H1 (cell line): ENCODE measurements around the gene FIGNL1. TPM values are rescaled to one million over a fixed set of nuclear protein-coding genes. Genes with fewer than 3 reads are reported as not detected.

Experiments
- CTCF ChIA-PET: fragments of 300-600 bp; sonication (Branson Sonifier 250); formaldehyde crosslinking; loops from one replicate; lab custom pipeline; 2021; ENCODE audit not compliant: partially characterized antibody; lab: Charles Lee
- POLR2A ChIA-PET: fragments of 300-600 bp; sonication (Branson Sonifier 250); formaldehyde crosslinking; loops from one replicate; lab custom pipeline; 2021; ENCODE audit warnings: inconsistent platforms; ENCODE audit not compliant: partially characterized antibody; lab: Charles Lee
- DNase-seq, 2 experiments: peaks; one replicate each; pipeline versions ENCODE4 v3.0.0 to v3.0.0-alpha.2; 2010 to 2022; ENCODE audit warnings: low spot score in 2 of 2, low read depth in 1 of 2, mixed read lengths in 1 of 2
- FAIRE-seq: peaks from 2 replicates; lab custom pipeline; 2011; peaks lifted over from hg19 to GRCh38; lab: Jason Lieb, UNC
- H2AFZ ChIP-seq: 2 replicates; pipeline ENCODE4 v1.8.1; 2012; ENCODE audit warnings: low read length, inconsistent platforms
- H2AK5ac ChIP-seq: 2 replicates; pipeline ENCODE4 v1.6.1; 2013; ENCODE audit warnings: low read depth, low read length
- H2BK120ac ChIP-seq: replicated peaks from 2 replicates; pipeline ENCODE3; 2013; ENCODE audit warnings: low read depth, low read length, inconsistent platforms
- H2BK12ac ChIP-seq: 2 replicates; pipeline ENCODE4 v1.6.1; 2013; ENCODE audit warnings: low read depth, low read length
- H2BK15ac ChIP-seq: 2 replicates; pipeline ENCODE4 v1.6.1; 2013; ENCODE audit warnings: low read length
- H2BK20ac ChIP-seq: 2 replicates; pipeline ENCODE4 v1.6.1; 2013; ENCODE audit warnings: low read length
- H2BK5ac ChIP-seq: 2 replicates; pipeline ENCODE4 v1.6.1; 2013; ENCODE audit warnings: low read depth, low read length
- H3K14ac ChIP-seq: 2 replicates; pipeline ENCODE4 v1.6.1; 2013; ENCODE audit warnings: inconsistent platforms; ENCODE audit not compliant: insufficient read length
- H3K18ac ChIP-seq: 2 replicates; pipeline ENCODE4 v1.6.1; 2013; ENCODE audit warnings: low read length; ENCODE audit errors: extremely low read depth
- H3K23ac ChIP-seq: 2 replicates; pipeline ENCODE4 v1.6.1; 2013; ENCODE audit warnings: inconsistent platforms; ENCODE audit not compliant: insufficient read length
- H3K23me2 ChIP-seq: 2 replicates; pipeline ENCODE4 v1.6.1; 2013; ENCODE audit warnings: low read depth, low read length
- H3K27ac ChIP-seq: 2 replicates; pipeline ENCODE4 v1.6.1; 2011; ENCODE audit warnings: low read depth, low read length, inconsistent platforms
- H3K27me3 ChIP-seq, 4 experiments: replicated peaks in 1 of 4; 1 replicate in 1 of 4; 2 replicates in 3 of 4; pipeline versions ENCODE4 v1.6.1 to v1.8.1; 2011 to 2013; ENCODE audit warnings: low read length in 3 of 4, mild to moderate bottlenecking in 3 of 4, inconsistent platforms in 2 of 4, mixed read lengths in 2 of 4, moderate library complexity in 1 of 4; ENCODE audit not compliant: control insufficient read depth in 3 of 4, insufficient read depth in 3 of 4; ENCODE audit errors: extremely low read depth in 1 of 4
- H3K36me3 ChIP-seq, 4 experiments: 2 replicates each; pipeline versions ENCODE4 v1.6.1 to v1.8.1; 2011 to 2013; ENCODE audit warnings: mild to moderate bottlenecking in 4 of 4, low read length in 3 of 4, moderate library complexity in 2 of 4, control low read depth in 1 of 4, inconsistent platforms in 1 of 4; ENCODE audit not compliant: insufficient read depth in 4 of 4, control insufficient read depth in 2 of 4
- H3K4ac ChIP-seq: replicated peaks from 2 replicates; pipeline ENCODE3; 2013; ENCODE audit warnings: low read length, low read depth, mixed read lengths, inconsistent platforms; ENCODE audit not compliant: insufficient read length
- H3K4me1 ChIP-seq, 4 experiments: replicated peaks in 1 of 4; 1 replicate in 1 of 4; 2 replicates in 3 of 4; pipeline versions ENCODE4 v1.6.1 to v1.8.1; 2011 to 2013; ENCODE audit warnings: low read length in 3 of 4, inconsistent platforms in 2 of 4, mixed read lengths in 1 of 4; ENCODE audit not compliant: insufficient read depth in 4 of 4, control insufficient read depth in 3 of 4
- H3K4me2 ChIP-seq, 2 experiments: 2 replicates each; pipeline versions ENCODE4 v1.6.1 to v1.8.1; 2011 to 2013; ENCODE audit warnings: low read depth in 2 of 2, low read length in 2 of 2, control low read depth in 1 of 2, inconsistent platforms in 1 of 2, mild to moderate bottlenecking in 1 of 2; ENCODE audit not compliant: insufficient read depth in 1 of 2
- H3K4me3 ChIP-seq, 4 experiments: fragments of 200-600, 300-600 bp in 1 of 4; sonication (generic), shearing (Covaris generic), sonication (Bioruptor Twin) in 1 of 4; 2 replicates each; pipeline versions ENCODE4 v1.5.1 to v1.8.1; 2011 to 2016; ENCODE audit warnings: low read length in 4 of 4, low read depth in 3 of 4, control low read depth in 2 of 4, inconsistent platforms in 2 of 4, mild to moderate bottlenecking in 2 of 4, mixed read lengths in 1 of 4, moderate library complexity in 1 of 4; ENCODE audit not compliant: insufficient read depth in 2 of 4; ENCODE audit errors: extremely low read depth in 1 of 4
- H3K56ac ChIP-seq: replicated peaks from 2 replicates; pipeline ENCODE3; 2013; ENCODE audit warnings: low read depth, mild to moderate bottlenecking, mixed read lengths, low read length, inconsistent platforms; ENCODE audit not compliant: insufficient read length
- H3K79me1 ChIP-seq: 2 replicates; pipeline ENCODE4 v1.6.1; 2013; ENCODE audit warnings: low read depth, low read length, control low read depth
- H3K79me2 ChIP-seq, 2 experiments: 2 replicates each; pipeline versions ENCODE4 v1.6.1 to v1.8.1; 2012 to 2013; ENCODE audit warnings: low read length in 2 of 2, mild to moderate bottlenecking in 2 of 2, inconsistent platforms in 1 of 2; ENCODE audit not compliant: insufficient read depth in 2 of 2, control insufficient read depth in 1 of 2
- H3K9ac ChIP-seq, 4 experiments: replicated peaks in 1 of 4; 1 replicate in 1 of 4; 2 replicates in 3 of 4; pipeline versions ENCODE4 v1.6.1 to v1.8.1; 2011 to 2013; ENCODE audit warnings: low read depth in 3 of 4, low read length in 3 of 4, control low read depth in 2 of 4, mild to moderate bottlenecking in 2 of 4, moderate library complexity in 2 of 4, inconsistent platforms in 1 of 4; ENCODE audit errors: extremely low read depth in 1 of 4
- H3K9me3 ChIP-seq, 2 experiments: 2 replicates each; pipeline versions ENCODE4 v1.6.1 to v1.8.1; 2012 to 2013; ENCODE audit warnings: mild to moderate bottlenecking in 2 of 2, moderate library complexity in 2 of 2, control low read depth in 1 of 2, inconsistent platforms in 1 of 2, low read depth in 1 of 2, low read length in 1 of 2, mixed read lengths in 1 of 2; ENCODE audit not compliant: insufficient read depth in 2 of 2
- H4K20me1 ChIP-seq, 2 experiments: replicated peaks in 1 of 2; 2 replicates each; pipeline versions ENCODE3 to v1.8.1; 2011 to 2013; ENCODE audit warnings: inconsistent platforms in 2 of 2, low read length in 2 of 2, mild to moderate bottlenecking in 1 of 2; ENCODE audit not compliant: insufficient read depth in 2 of 2, control insufficient read depth in 1 of 2
- H4K5ac ChIP-seq: 2 replicates; pipeline ENCODE4 v1.6.1; 2013; ENCODE audit warnings: low read length, low read depth, mixed read lengths, inconsistent platforms; ENCODE audit not compliant: insufficient read length
- H4K8ac ChIP-seq: 2 replicates; pipeline ENCODE4 v1.8.0; 2013; ENCODE audit warnings: mild to moderate bottlenecking, moderate library complexity, low read length, inconsistent platforms; ENCODE audit not compliant: insufficient read depth; ENCODE audit errors: extremely low read depth
- H4K91ac ChIP-seq: replicated peaks from 2 replicates; pipeline ENCODE3; 2013; ENCODE audit warnings: low read length, mixed read lengths, inconsistent platforms; ENCODE audit not compliant: insufficient read length
- ATF3 ChIP-seq: IDR thresholded peaks from 2 replicates; pipeline ENCODE4 v1.6.1; 2011; ENCODE audit warnings: low read depth, mild to moderate bottlenecking, low read length; ENCODE audit not compliant: insufficient read depth
- BCL11A ChIP-seq, 2 experiments: IDR thresholded peaks; one replicate each; pipeline ENCODE4 v1.6.1; 2011; ENCODE audit warnings: low read depth in 2 of 2, low read length in 2 of 2, mild to moderate bottlenecking in 2 of 2
- CTBP2 ChIP-seq: IDR thresholded peaks from 2 replicates; pipeline ENCODE4 v1.7.0; 2011; ENCODE audit warnings: borderline replicate concordance, mild to moderate bottlenecking, moderate library complexity, mixed read lengths, low read length; ENCODE audit not compliant: insufficient read depth, insufficient read length
- KDM1A ChIP-seq: fragments of 200-600, 300-600 bp; sonication (generic); IDR thresholded peaks from 2 replicates; pipeline ENCODE4 v1.7.1; 2016; ENCODE audit warnings: mild to moderate bottlenecking, low read length, borderline replicate concordance
- POLR2A ChIP-seq, 2 experiments: IDR thresholded peaks; 1 replicate in 1 of 2; 2 replicates in 1 of 2; pipeline ENCODE4 v1.6.1; 2011; ENCODE audit warnings: low read depth in 2 of 2, low read length in 2 of 2, mild to moderate bottlenecking in 2 of 2; ENCODE audit errors: control extremely low read depth in 1 of 2
- POLR2AphosphoS5 ChIP-seq: IDR thresholded peaks from 2 replicates; pipeline ENCODE4 v1.6.1; 2011; ENCODE audit warnings: low read depth, low read length
- SP2 ChIP-seq: IDR thresholded peaks from 2 replicates; pipeline ENCODE4 v1.6.1; 2012; ENCODE audit warnings: mild to moderate bottlenecking, low read length, inconsistent platforms
- ZNF274 ChIP-seq: IDR thresholded peaks from 2 replicates; pipeline ENCODE4 v1.7.0; 2012; ENCODE audit warnings: low read length, borderline replicate concordance; ENCODE audit errors: extremely low read depth
- WGBS, 2 experiments: shearing (Covaris generic) in 1 of 2; methylation state at CpG; one replicate each; pipeline versions ENCODE4 v1.1.6 to v1.1.7; 2013 to 2015; ENCODE audit warnings: low lambda C conversion rate in 2 of 2, mixed read lengths in 2 of 2, inconsistent platforms in 1 of 2, low coverage in 1 of 2, missing lambda C conversion rate in 1 of 2; ENCODE audit not compliant: insufficient replicate concordance in 2 of 2, insufficient coverage in 1 of 2, insufficient read length in 1 of 2; ENCODE audit errors: extremely low coverage in 1 of 2, missing lambda C conversion rate in 1 of 2; 5-methylcytosine and 5-hydroxymethylcytosine counted together
- polyA plus RNA-seq, 7 experiments: library from polyadenylated mRNA; depleted of rRNA in 3 of 7; stranded (reverse) in 5 of 7; unstranded in 2 of 7; fragments of >200 nt in 5 of 7; fragments of 200-250 nt in 2 of 7; gene quantifications; 1 replicate in 5 of 7; 2 replicates in 1 of 7; 4 replicates in 1 of 7; pipeline versions ENCODE4 v1.2.1 to v1.2.3, GENCODE V29; 2011 to 2013; ENCODE audit warnings: missing spikeins in 2 of 7, mixed read lengths in 2 of 7
- total RNA-seq: library from RNA; stranded (reverse); fragmentation: NEBNext Ultra II Directional; extraction: Animal tissue kit (Norgen Biotek cat#: 25700); gene quantifications from 2 replicates; pipeline ENCODE4 v1.2.1, GENCODE V29; 2021

The FIGNL1 gene
- total and polyA plus RNA-seq, 2 of the 8 experiments (the other 6 are each of a cell fraction or from before 2014, with no cell fraction given) = 6.5 to 9.9 TPM

- Histone ChIP-seq H3K79me1 (no peaks in the 10 kb centered on the region), H2BK20ac (no peak overlapping the region), H3K18ac (no peak overlapping the region), H2AK5ac (no peak overlapping the region), H4K5ac (no peak overlapping the region), H4K91ac (no peak overlapping the region), H3K23me2 (no peaks in the 10 kb centered on the region), H2BK15ac (no peak overlapping the region), H3K23ac (no peak overlapping the region), H4K8ac (no peak overlapping the region), H2AFZ (no peak overlapping the region), H3K56ac (no peak overlapping the region), H3K14ac (no peak overlapping the region), H3K27ac (no peak overlapping the region), H3K4me2 (no peak overlapping the region), H3K4ac (no peak overlapping the region), H2BK120ac (no peak overlapping the region), H3K36me3 (no peaks in the 10 kb centered on the region), H3K4me1 (peaks cover 0 to 3% (median 0%) of the 10 kb centered on the region in 4 experiments; a peak in 2 of 7 replicates), H3K27me3 (no peaks in the 10 kb centered on the region; a peak in 1 of 7 replicates), H3K4me3 (no peak overlapping the region), H3K79me2 (no peaks in the 10 kb centered on the region), H4K20me1 (no peaks in the 10 kb centered on the region), H2BK12ac (no peak overlapping the region), H3K9me3 (no peaks in the 10 kb centered on the region), H3K9ac (no peak overlapping the region), H2BK5ac (no peak overlapping the region)
- ChIA-PET CTCF (interaction anchor here (2.4 kb wide), 1 partner anchor 10 kb away, joined by 11 read pairs; no protein-coding TSS in a partner anchor), POLR2A (no interaction called here)
- no peak for DNase-seq
- FAIRE-seq = no peak
- TF ChIP-seq ATF3 (no peak), ZNF274 (no peak), POLR2AphosphoS5 (no peak), CTBP2 (no peak), POLR2A (IDR thresholded peaks at IDR 0.05; ENCODE audit: control extremely low read depth in 1 of 2, low read depth in 2 of 2, low read length in 2 of 2) (no peak), SP2 (no peak), KDM1A (no peak), BCL11A (IDR thresholded peaks at IDR 0.05; ENCODE audit: low read depth in 2 of 2, low read length in 2 of 2) (no peak)
- 83% methylated on average over 6 of the region's 6 CpGs; no CpG with 5 or more reads in 1 of the 2 experiments for WGBS, 2 experiments
Observed at GRCh38 chr7:50477640-50478039, 27.5 kb upstream of the FIGNL1 start.
